GM12865 (cell line): Measurements from ENCODE around the gene AOPEP.

ENCODE experiments used
- DNase-seq: peaks from one replicate; pipeline ENCODE4 v3.0.0; 2010; ENCODE audit warnings: low read depth
- H3K4me3 ChIP-seq: 2 replicates; pipeline ENCODE4 v1.5.1; 2011; ENCODE audit warnings: mild to moderate bottlenecking, low read depth, low read length, control low read depth
- TF ChIP-seq, protein P1 (sequence below): IDR thresholded peaks from 2 replicates; pipeline ENCODE4 v1.5.1; 2011; ENCODE audit warnings: low read length, control low read depth, low read depth, inconsistent platforms; ENCODE audit not compliant: insufficient read depth; ENCODE audit errors: missing control alignments

The AOPEP gene

DNA sequence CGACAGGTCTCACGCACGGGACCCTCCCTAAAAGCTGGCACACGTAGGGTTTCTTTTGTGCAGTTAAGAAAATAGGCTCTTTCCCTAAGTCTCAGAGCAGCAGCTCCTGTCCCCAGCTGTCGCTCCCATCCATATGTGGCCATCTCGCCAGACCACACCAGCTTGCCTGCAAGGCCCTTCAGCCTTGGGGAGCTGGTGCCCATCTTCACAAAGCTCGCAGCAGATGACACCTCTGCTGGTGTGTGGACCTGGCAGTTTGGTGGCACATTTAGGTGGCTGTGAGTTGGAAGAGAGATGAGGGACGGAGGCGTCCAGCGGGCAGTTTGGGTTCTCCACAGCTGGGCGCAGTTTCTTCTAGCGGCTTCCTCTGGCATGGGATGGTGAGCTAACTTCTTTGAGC lies 352.0 kb downstream of the AOPEP start:
- H3K4me3 ChIP-seq, result no peak overlapping the region
- TF ChIP-seq, protein P1, sequence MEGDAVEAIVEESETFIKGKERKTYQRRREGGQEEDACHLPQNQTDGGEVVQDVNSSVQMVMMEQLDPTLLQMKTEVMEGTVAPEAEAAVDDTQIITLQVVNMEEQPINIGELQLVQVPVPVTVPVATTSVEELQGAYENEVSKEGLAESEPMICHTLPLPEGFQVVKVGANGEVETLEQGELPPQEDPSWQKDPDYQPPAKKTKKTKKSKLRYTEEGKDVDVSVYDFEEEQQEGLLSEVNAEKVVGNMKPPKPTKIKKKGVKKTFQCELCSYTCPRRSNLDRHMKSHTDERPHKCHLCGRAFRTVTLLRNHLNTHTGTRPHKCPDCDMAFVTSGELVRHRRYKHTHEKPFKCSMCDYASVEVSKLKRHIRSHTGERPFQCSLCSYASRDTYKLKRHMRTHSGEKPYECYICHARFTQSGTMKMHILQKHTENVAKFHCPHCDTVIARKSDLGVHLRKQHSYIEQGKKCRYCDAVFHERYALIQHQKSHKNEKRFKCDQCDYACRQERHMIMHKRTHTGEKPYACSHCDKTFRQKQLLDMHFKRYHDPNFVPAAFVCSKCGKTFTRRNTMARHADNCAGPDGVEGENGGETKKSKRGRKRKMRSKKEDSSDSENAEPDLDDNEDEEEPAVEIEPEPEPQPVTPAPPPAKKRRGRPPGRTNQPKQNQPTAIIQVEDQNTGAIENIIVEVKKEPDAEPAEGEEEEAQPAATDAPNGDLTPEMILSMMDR, result no peak
- DNase-seq, result no peak

DNA sequence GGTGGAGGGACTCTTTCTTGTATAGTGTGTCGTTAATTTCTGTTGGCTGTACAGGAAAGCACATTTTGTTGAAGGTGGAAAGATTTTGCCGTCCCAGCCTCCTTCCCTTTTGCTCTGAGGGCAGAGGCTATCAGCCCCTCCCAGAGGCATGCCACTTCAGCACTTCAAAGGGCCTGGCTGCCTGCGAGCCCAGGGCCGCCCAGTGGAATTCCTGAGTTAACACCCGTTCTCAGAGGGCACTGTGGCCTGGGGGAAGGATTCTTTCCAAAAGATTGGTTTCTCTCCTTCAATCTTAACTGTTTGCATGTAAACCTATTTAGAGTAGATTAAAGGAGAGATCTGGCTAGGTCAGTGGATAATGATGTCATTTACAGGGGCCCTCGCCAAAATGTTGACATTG lies 352.4 kb downstream of the AOPEP start:
- TF ChIP-seq, protein P1, result no peak
- no peak overlapping the region for H3K4me3 ChIP-seq
- DNase-seq, result no peak

DNA sequence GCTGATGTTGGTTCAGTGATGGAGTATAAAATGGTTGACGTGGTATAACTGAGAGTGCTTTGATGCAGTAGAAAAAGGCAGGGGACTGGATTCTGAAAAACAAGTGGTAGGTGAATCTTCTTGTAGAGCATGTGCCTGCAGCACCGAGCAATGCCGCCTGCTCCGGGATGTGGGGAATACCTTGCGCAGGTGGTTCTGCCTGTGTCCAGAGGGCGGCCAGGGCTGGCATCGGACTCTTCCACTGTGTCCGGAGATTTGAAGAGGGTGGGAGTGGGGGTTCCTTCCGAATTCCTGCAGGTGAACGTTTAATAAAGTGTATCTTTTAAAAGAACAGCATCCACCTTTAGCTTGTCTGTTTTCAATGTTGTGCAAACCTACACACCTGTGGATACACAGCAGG lies 353.0 kb downstream of the AOPEP start:
- TF ChIP-seq, protein P1, result no peak
- no peak for DNase-seq
- H3K4me3 ChIP-seq, result no peak overlapping the region

- H3K4me3 ChIP-seq, result no peak overlapping the region
- TF ChIP-seq, protein P1, result no peak
- no peak for DNase-seq
Measured at GRCh38 chr9:95080961-95081647, 354.6 kb downstream of the AOPEP start.

DNA sequence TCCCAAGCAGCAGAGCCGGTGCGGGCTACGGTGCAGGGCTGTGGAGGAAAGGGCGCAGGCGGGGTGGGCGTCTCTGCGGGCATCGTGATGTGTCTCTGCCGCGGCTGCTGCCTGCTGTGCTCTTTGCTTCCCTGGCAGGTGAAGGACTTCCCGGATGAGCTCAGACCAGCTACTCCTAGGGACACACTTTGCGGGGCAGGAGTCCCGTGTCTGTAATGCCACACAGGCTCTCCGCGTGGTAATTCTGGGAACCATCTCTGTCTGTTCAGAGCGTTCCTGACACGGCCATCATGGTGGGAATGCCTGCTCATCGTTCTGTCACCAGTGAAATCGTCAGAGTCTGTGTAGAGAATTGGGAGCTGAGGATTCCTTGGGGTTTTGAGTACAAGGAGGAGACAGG lies 355.5 kb downstream of the AOPEP start:
- DNase-seq, result no peak
- TF ChIP-seq, protein P1, result no peak
- no peak overlapping the region for H3K4me3 ChIP-seq

- no peak overlapping the region for H3K4me3 ChIP-seq
- TF ChIP-seq, protein P1, result no peak
- DNase-seq, result no peak
Measured at GRCh38 chr9:95082401-95083084, 356.0 kb downstream of the AOPEP start.
